ENCODE data around the gene ANKRD9.

Gene ANKRD9

DNA sequence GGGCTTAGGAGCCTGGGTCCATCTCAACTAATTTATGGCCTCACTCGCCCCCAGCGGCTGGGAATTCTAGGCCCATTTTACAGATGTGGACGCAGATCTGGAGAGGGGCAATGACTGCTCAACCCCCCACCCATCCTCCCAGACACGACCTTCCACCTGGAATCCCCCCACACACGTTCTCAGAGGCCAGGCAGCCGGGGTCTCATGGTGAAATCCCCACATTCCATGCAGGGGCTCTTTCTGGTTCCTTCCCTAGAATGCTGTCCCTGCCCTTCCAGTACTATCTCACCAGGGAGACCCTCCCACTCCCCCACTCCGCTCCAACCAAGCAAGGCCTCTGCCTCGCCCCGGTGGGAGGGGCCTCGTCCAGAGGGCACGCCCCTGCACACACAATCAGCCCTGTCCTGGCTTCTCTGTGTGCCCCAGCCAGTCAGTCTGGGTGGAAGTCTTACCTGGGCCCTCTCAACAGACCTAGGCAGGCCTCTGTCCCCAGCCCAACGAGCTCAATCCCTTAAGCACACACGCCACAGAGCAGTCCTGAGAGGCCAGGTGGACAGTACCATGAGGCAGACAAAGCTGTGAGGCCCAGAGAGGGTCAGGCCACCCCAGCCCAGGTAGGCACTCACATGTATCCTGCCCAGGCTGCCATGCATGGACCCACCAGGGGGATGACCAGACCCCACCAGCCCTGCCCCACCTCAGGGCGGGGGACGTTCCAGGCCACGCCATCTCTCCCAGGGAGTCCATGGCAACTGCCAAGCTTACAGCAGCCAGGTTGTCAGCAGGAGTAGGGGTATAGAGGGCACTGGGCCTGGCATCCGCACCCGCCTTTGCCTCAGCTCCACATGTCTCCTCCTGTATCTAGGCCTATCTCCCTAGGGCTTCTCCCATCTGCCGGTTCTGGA lies 1.3 kb upstream of the ANKRD9 start:
- no peaks in the 10 kb centered on the region for H3K27me3 ChIP-seq (ENCODE audit: insufficient read depth, low read length, poor library complexity)
- H3K4me2 ChIP-seq (ENCODE audit: insufficient read depth, low read length): no peak overlapping the region
- no peak overlapping the region for H3K27ac ChIP-seq (ENCODE audit: low read length)
- no peak for ATAC-seq (ENCODE audit: insufficient read depth, low read depth)
- no peaks in the 10 kb centered on the region for H3K79me2 ChIP-seq (ENCODE audit: insufficient read depth, low read length)
- no peak for TF ChIP-seq EZH2 (IDR thresholded peaks at IDR 0.05; ENCODE audit: borderline replicate concordance, low read depth, low read length, severe bottlenecking)
- TF ChIP-seq, protein P1, sequence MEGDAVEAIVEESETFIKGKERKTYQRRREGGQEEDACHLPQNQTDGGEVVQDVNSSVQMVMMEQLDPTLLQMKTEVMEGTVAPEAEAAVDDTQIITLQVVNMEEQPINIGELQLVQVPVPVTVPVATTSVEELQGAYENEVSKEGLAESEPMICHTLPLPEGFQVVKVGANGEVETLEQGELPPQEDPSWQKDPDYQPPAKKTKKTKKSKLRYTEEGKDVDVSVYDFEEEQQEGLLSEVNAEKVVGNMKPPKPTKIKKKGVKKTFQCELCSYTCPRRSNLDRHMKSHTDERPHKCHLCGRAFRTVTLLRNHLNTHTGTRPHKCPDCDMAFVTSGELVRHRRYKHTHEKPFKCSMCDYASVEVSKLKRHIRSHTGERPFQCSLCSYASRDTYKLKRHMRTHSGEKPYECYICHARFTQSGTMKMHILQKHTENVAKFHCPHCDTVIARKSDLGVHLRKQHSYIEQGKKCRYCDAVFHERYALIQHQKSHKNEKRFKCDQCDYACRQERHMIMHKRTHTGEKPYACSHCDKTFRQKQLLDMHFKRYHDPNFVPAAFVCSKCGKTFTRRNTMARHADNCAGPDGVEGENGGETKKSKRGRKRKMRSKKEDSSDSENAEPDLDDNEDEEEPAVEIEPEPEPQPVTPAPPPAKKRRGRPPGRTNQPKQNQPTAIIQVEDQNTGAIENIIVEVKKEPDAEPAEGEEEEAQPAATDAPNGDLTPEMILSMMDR (IDR thresholded peaks at IDR 0.05; ENCODE audit: borderline replicate concordance, extremely low read depth, low read length, poor library complexity, severe bottlenecking): no peak
- no peak overlapping the region for H2AFZ ChIP-seq (ENCODE audit: low read depth, low read length)
- H3K9ac ChIP-seq (ENCODE audit: low read depth, low read length): no peak overlapping the region
- H3K9me3 ChIP-seq (ENCODE audit: insufficient read depth, low read length, severe bottlenecking): no peaks in the 10 kb centered on the region
- no peaks in the 10 kb centered on the region for H4K20me1 ChIP-seq (ENCODE audit: insufficient read depth, low read length)
- no peak overlapping the region for H3K4me3 ChIP-seq (ENCODE audit: low read depth in 1 of 2, low read length in 2 of 2)
- DNase-seq: no peak
- H3K36me3 ChIP-seq (ENCODE audit: insufficient read depth, low read length): no peaks in the 10 kb centered on the region
- H3K4me1 ChIP-seq (ENCODE audit: insufficient read depth, low read length): no peaks in the 10 kb centered on the region

GRCh38 chr14:102508774-102509745 lies 516 bp downstream of the ANKRD9 start:
- no peak overlapping the region for H2AFZ ChIP-seq (ENCODE audit: low read depth, low read length)
- no peak for TF ChIP-seq EZH2 (IDR thresholded peaks at IDR 0.05; ENCODE audit: borderline replicate concordance, low read depth, low read length, severe bottlenecking)
- TF ChIP-seq, protein P1 (IDR thresholded peaks at IDR 0.05; ENCODE audit: borderline replicate concordance, extremely low read depth, low read length, poor library complexity, severe bottlenecking): no peak
- no peaks in the 10 kb centered on the region for H3K36me3 ChIP-seq (ENCODE audit: insufficient read depth, low read length)
- no peaks in the 10 kb centered on the region for H3K79me2 ChIP-seq (ENCODE audit: insufficient read depth, low read length)
- no peak overlapping the region for H3K9ac ChIP-seq (ENCODE audit: low read depth, low read length)
- no peaks in the 10 kb centered on the region for H3K4me1 ChIP-seq (ENCODE audit: insufficient read depth, low read length)
- no peaks in the 10 kb centered on the region for H3K9me3 ChIP-seq (ENCODE audit: insufficient read depth, low read length, severe bottlenecking)
- ATAC-seq (ENCODE audit: insufficient read depth, low read depth) (no peak), DNase-seq (no peak)
- H3K27ac ChIP-seq (ENCODE audit: low read length): no peak overlapping the region
- no peak overlapping the region for H3K4me2 ChIP-seq (ENCODE audit: insufficient read depth, low read length)
- H3K27me3 ChIP-seq (ENCODE audit: insufficient read depth, low read length, poor library complexity): no peaks in the 10 kb centered on the region
- H3K4me3 ChIP-seq (ENCODE audit: low read depth in 1 of 2, low read length in 2 of 2): no peak overlapping the region
- no peaks in the 10 kb centered on the region; the same call in 1 of the 2 replicates for H4K20me1 ChIP-seq (ENCODE audit: insufficient read depth, low read length)

DNA sequence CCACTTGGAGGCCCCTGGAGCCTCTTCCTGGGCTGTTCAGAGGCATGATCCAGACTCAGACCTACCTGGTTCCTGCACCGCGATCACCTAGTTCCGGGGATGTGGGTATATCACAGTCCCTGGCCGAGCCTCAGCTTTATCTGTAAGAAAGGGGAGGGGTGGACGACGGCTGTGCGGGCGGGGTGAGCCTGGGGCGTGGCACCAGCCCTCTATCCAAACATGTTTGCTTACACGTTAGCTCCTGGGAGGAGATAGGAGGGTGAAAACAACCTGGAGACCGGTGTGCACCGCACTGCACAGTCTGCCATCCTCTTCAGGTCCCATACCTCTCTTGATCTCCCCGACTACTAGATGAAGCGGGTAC lies 1.2 kb downstream of the ANKRD9 start:
- ATAC-seq (ENCODE audit: insufficient read depth, low read depth) (no peak), DNase-seq (no peak)
- Histone ChIP-seq H3K9me3 (ENCODE audit: insufficient read depth, low read length, severe bottlenecking) (no peaks in the 10 kb centered on the region), H3K36me3 (ENCODE audit: insufficient read depth, low read length) (no peaks in the 10 kb centered on the region), H3K27ac (ENCODE audit: low read length) (no peak overlapping the region), H4K20me1 (ENCODE audit: insufficient read depth, low read length) (no peaks in the 10 kb centered on the region; the same call in 1 of the 2 replicates), H3K79me2 (ENCODE audit: insufficient read depth, low read length) (no peaks in the 10 kb centered on the region), H3K9ac (ENCODE audit: low read depth, low read length) (no peak overlapping the region), H2AFZ (ENCODE audit: low read depth, low read length) (no peak overlapping the region), H3K27me3 (ENCODE audit: insufficient read depth, low read length, poor library complexity) (no peaks in the 10 kb centered on the region), H3K4me3 (ENCODE audit: low read depth in 1 of 2, low read length in 2 of 2) (no peak overlapping the region), H3K4me1 (ENCODE audit: insufficient read depth, low read length) (no peaks in the 10 kb centered on the region), H3K4me2 (ENCODE audit: insufficient read depth, low read length) (no peak overlapping the region)
- TF ChIP-seq, protein P1 (IDR thresholded peaks at IDR 0.05; ENCODE audit: borderline replicate concordance, extremely low read depth, low read length, poor library complexity, severe bottlenecking): no peak
- TF ChIP-seq EZH2 (IDR thresholded peaks at IDR 0.05; ENCODE audit: borderline replicate concordance, low read depth, low read length, severe bottlenecking): no peak

Measured in DND-41 (cell line).